CD4-positive, alpha-beta T cell (primary cell): Measurements from ENCODE around the gene CDH16. TPM values are rescaled to one million over a fixed set of nuclear protein-coding genes. Genes with fewer than 3 reads are reported as not detected.
"Not testable (repeated sequence)": the region's sequence is repeated elsewhere in the genome, so short reads cannot be mapped to it uniquely, and the experiment has no call there.

Source experiments
- ATAC-seq: fragments of 200-7000 bp; cut with Tn5 transposase; one replicate; pipeline ENCODE4 v1.10.0; 2022; ENCODE audit warnings: mild to moderate bottlenecking; ENCODE audit not compliant: poor library complexity
- CTCF ChIA-PET: fragments of 350-600 bp; sonication (Branson Sonifier 250); formaldehyde crosslinking; loops from one replicate; lab custom pipeline; 2021; ENCODE audit warnings: antibody characterized with exemption, inconsistent platforms; lab: Charles Lee
- POLR2A ChIA-PET: fragments of 350-600 bp; sonication (Branson Sonifier 250); formaldehyde crosslinking; loops from one replicate; lab custom pipeline; 2021; ENCODE audit warnings: antibody characterized with exemption, inconsistent platforms; lab: Charles Lee
- DNase-seq, 14 experiments: peaks; one replicate each; pipeline ENCODE4 v3.0.0-alpha.2; 2013 to 2020; ENCODE audit warnings: mixed read lengths in 2 of 14
- H3K27ac ChIP-seq, 2 donors: one replicate each; pipeline versions ENCODE4 v1.5.1 to v1.7.0; 2013; ENCODE audit warnings: low read length in 2 of 2, low read depth in 1 of 2, mild to moderate bottlenecking in 1 of 2
- H3K27me3 ChIP-seq, 2 experiments: 1 replicate in 1 of 2; 2 replicates in 1 of 2; pipeline versions ENCODE4 v1.6.1 to v1.7.0; 2013; ENCODE audit warnings: low read length in 2 of 2, control low read depth in 1 of 2, mild to moderate bottlenecking in 1 of 2, moderate library complexity in 1 of 2; ENCODE audit not compliant: insufficient read depth in 2 of 2, control insufficient read depth in 1 of 2
- H3K36me3 ChIP-seq: one replicate; pipeline ENCODE4 v1.6.1; 2013; ENCODE audit warnings: low read length, control low read depth; ENCODE audit not compliant: insufficient read depth
- H3K4me1 ChIP-seq: one replicate; pipeline ENCODE4 v1.6.1; 2013; ENCODE audit warnings: low read length, control low read depth; ENCODE audit not compliant: insufficient read depth
- H3K4me3 ChIP-seq: one replicate; pipeline ENCODE4 v1.5.1; 2013; ENCODE audit warnings: mild to moderate bottlenecking, low read length, moderate library complexity
- H3K9me3 ChIP-seq, 2 experiments: 1 replicate in 1 of 2; 2 replicates in 1 of 2; pipeline versions ENCODE4 v1.6.1 to v1.7.0; 2013; ENCODE audit warnings: low read length in 2 of 2, mild to moderate bottlenecking in 2 of 2, control low read depth in 1 of 2, moderate library complexity in 1 of 2; ENCODE audit not compliant: control insufficient read depth in 1 of 2, insufficient read depth in 1 of 2
- H3K27ac Mint-ChIP-seq: one replicate; pipeline ENCODE4 v1.8.0; 2020; ENCODE audit warnings: mixed read lengths
- H3K27me3 Mint-ChIP-seq: one replicate; pipeline ENCODE4 v1.8.0; 2021; ENCODE audit warnings: mixed read lengths
- H3K36me3 Mint-ChIP-seq: one replicate; pipeline ENCODE4 v1.8.0; 2021; ENCODE audit warnings: low read depth, mixed read lengths
- H3K4me1 Mint-ChIP-seq: one replicate; pipeline ENCODE4 v1.8.0; 2021; ENCODE audit warnings: low read depth, mixed read lengths
- H3K4me3 Mint-ChIP-seq: one replicate; pipeline ENCODE4 v1.8.0; 2020; ENCODE audit warnings: mild to moderate bottlenecking, mixed read lengths
- H3K9me3 Mint-ChIP-seq: one replicate; pipeline ENCODE4 v1.8.0; 2020; ENCODE audit warnings: mixed read lengths
- CTCF ChIP-seq: fragments of 200-600 bp; IDR thresholded peaks from one replicate; pipeline ENCODE4 v1.8.0; 2022; ENCODE audit warnings: antibody characterized with exemption, mild to moderate bottlenecking
- intact Hi-C, 2 experiments: fragments of 100-400 bp; cut with DNase I in 1 of 2; cut with micrococcal nuclease in 1 of 2; formaldehyde crosslinking; loops; one replicate each; pipeline versions ENCODE4 v1.15.1 to v1.9.0; 2023 to 2025; cut with DNase I, micrococcal nuclease
- total RNA-seq, 174 experiments: library from RNA in 2 of 174; stranded (reverse) in 2 of 174; gene quantifications; one replicate each; pipeline ENCODE4 v1.2.3 and lab custom pipeline; 2021 to 2026

CDH16 gene
- total RNA-seq, 2 experiments from 2014 or later, result not detected

- Mint-ChIP-seq H3K27me3 (no peaks in the 10 kb centered on the region), H3K4me3 (peak overlapping the region; percentile 75), H3K4me1 (peaks cover 19% of the 10 kb centered on the region), H3K27ac (peak overlapping the region; percentile 32), H3K36me3 (no peaks in the 10 kb centered on the region), H3K9me3 (no peaks in the 10 kb centered on the region)
- CTCF ChIA-PET, result interaction anchor here (0.6 to 3.7 kb wide), 12 partner anchors 9 to 131 kb away, joined by 3 to 39 read pairs (median 4); partner anchors contain the start of genes NAE1 and RRAD
- ATAC-seq (no peak), DNase-seq (no peak)
- Histone ChIP-seq H3K4me1 (peaks cover 31% of the 10 kb centered on the region), H3K9me3 (no peaks in the 10 kb centered on the region), H3K27me3 (no peaks in the 10 kb centered on the region), H3K36me3 (no peaks in the 10 kb centered on the region), H3K4me3 (peak overlapping the region; percentile 57), H3K27ac (no peak overlapping the region)
- intact Hi-C loops, result loop anchor here in 1 of 2 experiments (5.0 kb wide), 1 partner anchor 310 kb away; no protein-coding TSS in a partner anchor
- POLR2A ChIA-PET, result interaction anchor here (0.7 to 2.2 kb wide), 4 partner anchors 11 to 379 kb away, joined by 3 to 20 read pairs (median 4); partner anchors contain the start of gene NAE1
- TF ChIP-seq CTCF, result no peak
Observed at GRCh38 chr16:66872559-66872942, 46.1 kb downstream of the CDH16 start.

GRCh38 chr16:66871840-66872239 is 46.8 kb downstream of the CDH16 start:
- ChIA-PET CTCF (interaction anchor here (1.7 to 3.7 kb wide), 2 partner anchors 11 to 41 kb away, joined by 5 to 39 read pairs; partner anchors contain the start of gene NAE1), POLR2A (interaction anchor here (0.6 to 0.7 kb wide), 2 partner anchors 44 to 313 kb away, joined by 3 read pairs; no protein-coding TSS in a partner anchor)
- DNase-seq, result no peak
- Histone ChIP-seq H3K4me1 (peaks cover 32% of the 10 kb centered on the region), H3K36me3 (no peaks in the 10 kb centered on the region), H3K9me3 (no peaks in the 10 kb centered on the region), H3K27ac (no peak overlapping the region), H3K27me3 (no peaks in the 10 kb centered on the region), H3K4me3 (no peak overlapping the region)
- no peak for ATAC-seq
- Mint-ChIP-seq H3K4me3 (no peak overlapping the region), H3K36me3 (no peaks in the 10 kb centered on the region), H3K9me3 (no peaks in the 10 kb centered on the region), H3K4me1 (peaks cover 19% of the 10 kb centered on the region), H3K27ac (no peak overlapping the region), H3K27me3 (no peaks in the 10 kb centered on the region)
- TF ChIP-seq CTCF, result no peak
- intact Hi-C loops, result loop anchor here in 1 of 2 experiments (2.0 to 5.0 kb wide), 2 partner anchors 310 to 465 kb away; no protein-coding TSS in a partner anchor

DNA sequence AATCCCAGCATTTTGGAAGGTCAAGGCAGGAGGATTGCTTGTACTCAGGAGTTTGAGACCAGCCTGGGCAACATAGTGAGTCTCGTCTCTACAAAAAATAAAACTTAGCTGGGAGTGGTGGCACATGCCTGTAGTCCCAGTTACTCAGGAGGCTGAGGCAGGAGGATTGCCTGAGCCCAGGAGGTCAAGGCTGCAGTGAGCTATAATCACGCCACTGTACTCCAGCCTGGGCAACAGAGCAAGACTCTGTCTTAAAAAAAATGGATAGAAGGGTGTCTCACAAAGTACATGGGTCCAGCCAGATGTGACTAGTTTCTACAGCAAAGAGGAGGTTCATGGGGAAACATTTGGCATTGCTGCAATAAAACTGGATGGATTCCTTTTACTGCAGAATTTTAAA is 47.3 kb downstream of the CDH16 start:
- H3K27ac ChIP-seq, ATAC-seq, H3K9me3 Mint-ChIP-seq, H3K27me3 Mint-ChIP-seq, H3K9me3 ChIP-seq, H3K27ac Mint-ChIP-seq, H3K27me3 ChIP-seq, H3K4me3 Mint-ChIP-seq, DNase-seq, H3K36me3 Mint-ChIP-seq, H3K36me3 ChIP-seq, H3K4me3 ChIP-seq: not testable (repeated sequence)
- peaks cover 32% of the 10 kb centered on the region for H3K4me1 ChIP-seq
- intact Hi-C loops, result loop anchor here in 1 of 2 experiments (2.0 to 5.0 kb wide), 2 partner anchors 309 to 465 kb away; no protein-coding TSS in a partner anchor
- CTCF ChIA-PET, result interaction anchor here (4.6 kb wide), 1 partner anchor 41 kb away, joined by 49 read pairs; the partner anchor contains the start of gene NAE1
- POLR2A ChIA-PET, result interaction anchor here (0.6 to 1.3 kb wide), 3 partner anchors 41 to 314 kb away, joined by 3 to 5 read pairs (median 3); partner anchors contain the start of gene NAE1
- peaks cover 19% of the 10 kb centered on the region for H3K4me1 Mint-ChIP-seq
